Inflammatory macrophage treated with lipopolysaccharide for 4 hours (primary cell): ENCODE measurements around the gene POMP.

Experiments
- DNase-seq: peaks from one replicate; pipeline ENCODE4 v3.0.0-alpha.2; 2020

POMP gene

DNA sequence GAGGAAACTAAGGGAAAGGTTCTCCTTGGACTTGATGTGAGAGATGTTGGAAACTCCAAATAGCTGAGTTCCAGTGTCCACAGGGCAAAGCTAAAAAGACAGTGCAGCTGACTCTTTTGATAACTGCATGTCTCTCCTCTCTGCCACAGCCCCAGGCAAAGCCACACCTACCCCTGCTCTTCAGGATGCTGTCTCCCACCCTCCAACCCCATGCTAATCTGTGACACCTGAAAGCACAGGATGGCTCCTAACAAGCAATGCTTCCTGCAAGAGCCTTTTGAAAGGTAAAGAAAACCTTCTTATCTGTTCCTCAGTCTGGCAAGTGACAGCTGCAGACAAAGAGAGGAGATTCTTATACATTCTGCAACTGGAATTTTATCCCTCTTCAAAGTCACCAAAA is 45.4 kb downstream of the POMP start:
- no peak for DNase-seq

DNA sequence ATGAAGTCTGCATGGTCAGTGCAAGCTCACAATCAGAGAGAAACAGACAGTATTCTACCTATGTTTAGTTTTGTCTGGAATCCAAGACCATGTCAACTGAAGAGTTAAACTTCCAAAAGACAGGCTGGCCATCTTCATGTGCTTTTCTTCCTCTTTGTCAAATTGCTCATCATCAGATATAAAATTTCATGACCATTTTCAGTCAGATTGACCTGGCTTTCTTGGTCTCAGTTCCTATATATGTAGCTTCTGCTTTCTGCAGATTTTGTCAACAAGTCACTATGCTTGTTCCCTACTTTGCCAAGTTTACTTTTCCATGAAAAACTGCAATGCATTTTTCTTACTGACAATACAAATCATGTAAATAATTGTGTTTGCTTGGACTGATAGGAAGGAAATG is 46.0 kb downstream of the POMP start:
- peak; percentile 72 for DNase-seq

DNA sequence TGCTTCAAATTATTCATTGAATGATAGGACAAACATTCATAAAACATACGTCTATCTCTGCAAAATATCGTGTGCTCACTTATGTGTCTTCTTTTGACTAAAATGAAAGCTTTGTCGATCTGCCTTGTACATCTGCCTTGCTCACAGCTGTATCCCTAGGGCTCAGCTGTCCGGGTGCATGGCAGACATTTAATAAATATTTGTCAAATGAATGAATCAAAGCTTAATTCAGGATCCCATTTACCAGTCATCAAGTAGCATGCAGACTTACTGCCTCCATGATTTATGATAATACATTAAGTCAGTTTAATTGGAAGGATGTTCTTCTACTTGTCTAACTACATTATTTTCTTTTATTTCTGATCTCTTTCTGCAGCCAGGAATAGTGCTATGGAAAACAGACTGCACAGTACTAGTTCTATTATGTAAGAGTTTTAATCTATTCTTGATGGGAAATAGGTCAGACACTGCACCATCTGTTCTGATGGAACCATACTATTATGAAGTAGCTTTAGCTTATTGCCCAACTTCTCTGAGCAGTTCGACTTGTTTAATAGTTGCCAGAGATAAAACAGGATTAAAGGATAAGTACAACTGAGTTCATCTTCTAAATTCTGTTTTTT is 46.6 kb downstream of the POMP start:
- peak; percentile 49 for DNase-seq

DNA sequence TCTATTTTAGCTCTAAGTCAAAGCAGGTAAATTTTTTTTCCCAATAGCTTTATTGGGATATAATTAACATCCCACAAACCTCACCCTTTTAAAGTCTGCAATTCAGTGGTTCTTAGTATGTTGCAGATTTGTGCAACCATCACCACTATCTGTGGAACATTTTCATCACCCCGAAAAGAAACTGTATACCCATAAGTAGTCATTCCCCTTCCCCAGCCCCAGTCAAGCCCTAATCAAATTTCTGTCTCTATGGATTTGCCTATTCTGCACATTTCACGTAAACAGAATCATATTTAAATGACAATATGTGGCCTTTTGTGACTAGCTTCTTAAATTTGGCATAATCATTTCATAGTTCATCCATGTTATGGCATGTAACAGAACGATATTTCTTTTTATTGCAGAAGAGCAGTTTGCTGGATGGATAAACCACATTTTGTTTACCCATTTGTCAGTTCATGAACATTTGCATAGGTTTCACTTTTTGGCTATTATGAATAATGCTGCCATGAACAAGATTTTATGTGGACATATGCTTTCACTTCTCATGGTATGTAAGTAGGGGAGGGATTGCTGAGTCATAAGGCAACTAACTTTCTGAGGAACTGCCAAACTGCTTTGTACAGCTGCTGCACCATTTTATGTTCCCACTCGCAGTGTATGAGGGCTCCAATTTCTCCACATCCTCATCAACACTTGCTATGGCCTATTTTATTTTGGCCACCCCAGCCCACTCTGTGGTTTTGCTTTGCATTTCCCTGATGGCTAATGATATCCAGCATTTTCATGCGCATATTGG is 48.9 kb downstream of the POMP start:
- peak; percentile 97 for DNase-seq

DNA sequence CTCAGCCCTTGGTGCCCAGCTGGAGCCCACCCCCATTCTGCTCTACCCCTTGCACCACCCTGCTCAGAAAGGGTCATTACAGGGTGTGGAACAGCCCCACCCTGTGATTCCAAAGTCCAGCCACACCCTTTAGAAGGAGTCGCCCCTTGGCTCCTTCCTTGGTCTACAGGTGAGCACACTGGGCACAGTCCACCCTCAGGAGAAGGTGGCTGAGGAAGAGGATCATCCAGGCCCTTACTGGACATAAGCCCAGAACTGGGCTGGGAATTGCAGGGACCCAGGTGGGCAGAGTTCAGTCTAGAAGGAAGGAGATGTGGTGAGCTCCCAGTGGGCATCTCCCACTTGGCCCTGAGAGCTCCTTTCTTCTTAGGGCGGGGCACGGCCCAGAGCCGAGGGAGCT is 51.2 kb downstream of the POMP start:
- no peak for DNase-seq

DNA sequence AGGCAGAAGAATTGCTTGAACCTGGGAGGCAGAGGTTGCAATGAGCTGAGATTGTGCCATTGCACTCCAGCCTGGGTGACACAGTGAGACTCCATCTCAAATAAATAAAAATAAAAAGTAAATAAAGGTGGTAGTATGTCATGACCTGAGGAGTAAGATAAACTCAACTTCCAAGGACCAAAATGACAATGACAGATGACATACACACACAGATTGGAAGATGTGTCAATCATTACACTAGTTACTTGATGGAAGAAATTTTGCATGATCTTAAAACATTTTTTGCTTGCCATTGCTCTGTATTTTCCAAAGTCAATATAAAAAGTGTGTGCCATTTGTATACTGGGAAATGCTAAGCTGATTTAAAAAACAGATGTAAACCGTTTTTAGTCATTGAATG is 55.7 kb downstream of the POMP start:
- no peak for DNase-seq

DNA sequence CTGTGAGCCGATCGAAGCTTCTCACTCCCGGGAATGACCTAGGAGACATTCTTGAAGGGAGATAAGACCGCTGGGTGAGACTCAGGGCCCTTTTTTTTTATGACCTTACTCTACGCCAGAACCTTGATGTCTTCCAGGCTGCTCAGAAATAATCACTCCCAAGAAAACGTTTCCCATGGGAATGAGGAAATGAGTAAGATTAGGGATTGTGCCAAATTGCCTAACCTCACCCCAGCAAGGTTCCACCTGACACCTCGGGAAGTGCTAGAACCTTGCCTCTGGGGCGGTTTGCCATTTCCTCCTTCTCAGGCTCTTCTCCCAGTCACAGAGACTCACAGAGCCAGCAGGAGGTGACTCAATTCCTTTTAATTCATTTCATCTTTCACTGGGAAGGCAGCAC is 57.6 kb downstream of the POMP start:
- DNase-seq = peak; percentile 49

DNA sequence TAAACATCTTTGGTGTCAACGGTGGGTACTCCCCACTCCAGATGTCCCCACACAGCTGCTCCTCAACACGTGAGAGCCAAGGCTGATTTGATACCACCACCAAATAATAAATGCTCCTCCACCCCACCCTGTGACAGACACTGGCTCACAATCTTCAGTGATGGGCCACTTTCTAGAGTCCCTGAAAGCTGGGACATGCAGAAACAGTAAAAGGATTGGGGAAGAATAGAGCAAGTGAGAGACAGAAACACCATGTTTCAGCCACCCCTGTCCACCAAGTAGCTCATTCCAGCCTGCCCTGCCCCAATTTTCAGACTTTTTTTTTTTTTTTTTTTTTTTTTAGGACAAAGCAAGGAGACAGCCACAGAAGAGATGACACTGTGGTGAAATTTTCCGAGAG is 58.2 kb downstream of the POMP start:
- no peak for DNase-seq

DNA sequence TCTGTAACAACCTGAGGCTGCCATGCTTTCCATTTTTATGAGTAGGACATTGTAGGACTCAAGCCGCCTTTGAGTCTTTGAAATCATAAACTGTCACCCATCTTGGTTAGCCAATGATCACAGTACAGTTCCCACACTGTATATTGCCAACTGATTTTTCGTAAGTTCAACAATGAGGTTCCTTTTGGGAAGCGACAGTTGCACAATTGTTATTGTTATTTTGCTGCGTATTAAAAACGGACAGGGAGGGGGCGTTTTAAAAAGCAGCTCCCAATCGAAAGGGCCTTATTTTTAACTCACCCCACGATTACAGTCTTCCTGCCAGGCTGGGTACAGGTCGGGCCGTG is 59.2 kb downstream of the POMP start:
- peak; percentile 80 for DNase-seq

DNA sequence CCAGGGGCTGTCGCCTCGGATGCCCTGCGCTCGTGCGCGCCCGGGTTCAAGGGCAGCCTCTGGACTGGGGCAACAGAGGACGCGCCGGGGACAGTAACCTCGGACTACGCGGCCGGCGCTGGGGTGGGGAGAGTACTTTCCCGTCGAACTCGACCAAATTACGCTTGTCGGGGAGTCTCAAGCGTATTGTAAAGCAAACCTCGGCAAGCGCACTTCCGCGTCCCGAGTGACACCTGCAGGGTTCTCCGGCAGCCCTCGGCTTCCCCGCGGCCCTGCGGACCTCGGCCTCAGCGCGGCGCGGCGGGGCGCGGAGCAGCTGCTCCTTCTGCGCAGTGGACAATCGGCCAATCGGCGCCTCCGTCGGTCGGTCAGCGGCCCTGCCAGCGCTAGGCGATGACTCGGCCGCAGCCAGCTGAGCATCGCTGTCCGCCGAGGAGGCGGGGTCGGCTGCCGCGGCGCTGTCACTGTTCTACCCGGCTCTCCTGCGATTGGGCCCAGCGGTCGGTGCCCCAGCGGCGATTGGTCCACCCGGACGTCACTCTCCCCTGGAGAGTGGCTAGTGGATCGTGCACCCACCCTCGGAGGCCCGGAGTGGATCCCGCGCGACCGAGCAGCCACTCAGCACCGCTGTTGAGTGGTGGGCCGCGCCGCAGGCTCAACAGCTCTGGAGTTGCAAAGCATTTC is 59.8 kb downstream of the POMP start, which contains the start of gene SLC46A3:
Gene SLC46A3 (minus strand): TSS at position 428 of the 684 bp plus-strand sequence. CDS start 972 bp downstream, outside the sequence.
- peak; percentile 98 for DNase-seq

DNA sequence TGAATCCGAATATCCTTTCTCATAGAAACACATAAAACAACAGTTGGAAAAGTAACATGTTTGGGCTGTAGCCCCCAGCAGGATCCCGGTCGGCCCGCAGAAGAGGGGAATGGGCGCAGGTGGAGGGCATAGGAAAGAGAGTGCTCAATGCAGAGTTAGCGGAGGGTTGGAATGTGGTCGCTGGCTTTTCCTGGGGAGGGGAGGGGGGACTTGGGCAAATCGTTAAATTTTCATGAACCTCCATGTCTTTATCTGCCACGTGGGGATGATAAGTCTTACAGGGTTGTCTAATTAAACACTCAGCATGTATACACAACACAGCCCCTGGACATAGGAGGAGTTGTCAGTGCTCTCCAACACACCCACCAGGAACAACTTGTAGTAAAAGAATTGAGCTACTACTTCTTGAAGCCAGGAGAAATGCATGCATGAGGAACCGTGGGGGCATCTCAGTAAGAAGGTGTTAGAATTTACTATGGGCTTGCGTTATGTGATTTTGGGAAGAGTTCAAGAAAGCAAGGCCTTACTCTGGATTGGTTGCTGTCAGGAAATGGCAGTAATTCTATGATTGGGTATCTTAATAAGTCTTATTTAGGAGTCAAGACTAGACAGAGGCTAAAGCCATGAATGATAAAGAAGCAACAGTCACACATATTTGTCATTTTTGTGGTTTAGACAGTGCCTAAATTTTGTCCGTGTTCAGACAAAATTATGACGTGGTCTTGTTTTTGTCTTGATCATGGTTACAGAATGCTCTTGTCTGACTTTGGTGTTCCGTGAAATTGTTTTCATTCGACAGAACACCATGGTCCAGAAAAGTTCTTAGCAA is 60.5 kb downstream of the POMP start:
- no peak for DNase-seq

DNA sequence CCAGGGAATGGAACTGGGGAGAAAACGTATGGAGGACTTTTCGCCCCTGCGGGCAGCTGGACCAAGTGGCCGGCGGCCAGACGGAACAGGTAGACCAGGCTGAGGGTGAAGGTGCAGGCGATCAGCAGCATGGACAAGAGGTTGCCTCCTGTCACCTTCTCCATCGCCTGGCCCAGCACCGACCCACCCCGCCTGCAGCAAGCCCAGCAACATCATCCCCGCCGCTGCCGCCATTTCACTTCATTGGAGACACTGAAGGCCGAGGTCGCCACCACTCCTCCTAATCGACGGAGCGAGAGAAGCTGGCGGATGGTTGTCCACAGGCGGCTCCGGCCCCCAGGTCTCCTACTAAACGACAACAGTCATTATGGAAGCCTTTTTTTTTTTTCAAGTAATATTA is 64.9 kb downstream of the POMP start:
- no peak for DNase-seq

DNA sequence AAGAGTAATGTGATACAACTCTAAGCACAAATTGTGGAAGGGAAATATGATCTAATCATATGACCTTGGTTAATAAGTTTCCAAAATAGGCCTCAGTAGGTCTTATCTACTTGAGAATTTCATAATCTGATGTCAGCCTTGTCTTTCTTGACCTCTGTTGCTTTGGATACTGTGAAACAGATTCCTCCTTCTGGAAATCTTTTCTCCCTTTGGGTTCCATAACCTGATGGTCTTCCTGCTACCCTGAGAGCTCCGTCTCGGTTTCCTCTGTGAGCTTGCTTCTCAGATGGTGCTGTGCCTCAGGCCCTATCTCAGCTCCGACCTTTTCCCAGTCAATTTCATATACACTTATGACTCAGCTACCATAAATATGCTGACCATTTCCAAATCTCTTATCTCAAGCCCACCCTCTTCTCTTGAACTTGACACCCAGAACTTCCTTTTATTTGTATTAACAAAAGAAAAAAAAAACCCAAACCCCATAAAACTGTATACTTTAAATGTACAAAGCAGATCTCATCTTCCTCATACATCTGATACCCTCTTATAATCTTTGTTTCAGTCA is 66.2 kb downstream of the POMP start:
- no peak for DNase-seq
